Heart left ventricle (tissue), 13 donors: ENCODE measurements around the gene ID2.

Experiments used
- POLR2A ChIP-seq, 2 donors: fragments of 450-650 bp; IDR thresholded peaks; one replicate each; pipeline ENCODE4 v1.6.1; 2017; ENCODE audit warnings: antibody characterized with exemption in 2 of 2, mild to moderate bottlenecking in 2 of 2, moderate library complexity in 2 of 2
- TF ChIP-seq, protein P1 (sequence below), 12 donors: fragments of 200-600 bp; sonication (generic) in 4 of 12; IDR thresholded peaks; one replicate each; pipeline versions ENCODE4 v1.5.0 to v1.8.0; 2018 to 2022; ENCODE audit warnings: antibody characterized with exemption in 12 of 12, mild to moderate bottlenecking in 5 of 12
- donor health status: ischemic (EF 13 %, LVEDD 7.1; RV severe dilation, severe dysfunction).
- donor health status: DM: no; HTN: yes; CAD: no.
- donor health status: DM: no; HTN: no; CAD: no.
- donor health status: ischemic (EF 25% LVEDD 6.9; RV normal size, moderate dysfunction).
- donor health status: ischemic (EF 25% LVEDD 5.7; RV mildly dilated, moderate dysfunction).
- donor health status: ischemic (EF 35%, LVEDD 5.7; RV mildly dilated, moderate dysfunction).
- donor health status: nonischemic (EF 11% LVEDD 7.7; RV severe dilation, severe dysfunction).
- donor health status: DM: yes; HTN: yes; CAD: no.
- donor health status: PGD.
- donor health status: ischemic (EF 29% LVEDD 5.4; RV normal size, mild dysfunction).
- donor health status: nonischemic (EF 23%, LVEDD 6.1; RV moderate dilation, normal function).

DNA sequence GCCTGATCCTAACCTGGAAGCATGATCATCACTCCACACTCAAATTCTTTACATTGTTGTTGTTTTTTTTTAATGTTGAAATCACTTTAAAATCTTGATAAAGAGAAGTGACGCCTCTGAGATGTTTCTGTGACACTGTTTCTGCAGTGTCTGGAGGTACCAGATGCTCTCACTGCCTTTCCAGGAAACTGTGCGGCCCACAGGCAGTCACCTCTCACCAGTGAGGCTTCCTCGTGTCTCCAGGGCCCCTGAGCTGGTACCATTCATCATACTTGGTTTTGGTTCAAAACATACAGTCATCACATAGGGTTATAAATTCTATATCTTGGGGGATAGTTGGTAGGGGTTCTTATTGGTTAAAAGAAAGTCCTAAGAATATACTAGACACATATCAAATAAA, 10.1 kb upstream of the ID2 start:
- TF ChIP-seq POLR2A (IDR thresholded peaks at IDR 0.05): no peak
- TF ChIP-seq, protein P1, sequence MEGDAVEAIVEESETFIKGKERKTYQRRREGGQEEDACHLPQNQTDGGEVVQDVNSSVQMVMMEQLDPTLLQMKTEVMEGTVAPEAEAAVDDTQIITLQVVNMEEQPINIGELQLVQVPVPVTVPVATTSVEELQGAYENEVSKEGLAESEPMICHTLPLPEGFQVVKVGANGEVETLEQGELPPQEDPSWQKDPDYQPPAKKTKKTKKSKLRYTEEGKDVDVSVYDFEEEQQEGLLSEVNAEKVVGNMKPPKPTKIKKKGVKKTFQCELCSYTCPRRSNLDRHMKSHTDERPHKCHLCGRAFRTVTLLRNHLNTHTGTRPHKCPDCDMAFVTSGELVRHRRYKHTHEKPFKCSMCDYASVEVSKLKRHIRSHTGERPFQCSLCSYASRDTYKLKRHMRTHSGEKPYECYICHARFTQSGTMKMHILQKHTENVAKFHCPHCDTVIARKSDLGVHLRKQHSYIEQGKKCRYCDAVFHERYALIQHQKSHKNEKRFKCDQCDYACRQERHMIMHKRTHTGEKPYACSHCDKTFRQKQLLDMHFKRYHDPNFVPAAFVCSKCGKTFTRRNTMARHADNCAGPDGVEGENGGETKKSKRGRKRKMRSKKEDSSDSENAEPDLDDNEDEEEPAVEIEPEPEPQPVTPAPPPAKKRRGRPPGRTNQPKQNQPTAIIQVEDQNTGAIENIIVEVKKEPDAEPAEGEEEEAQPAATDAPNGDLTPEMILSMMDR (IDR thresholded peaks at IDR 0.05): no peak
